ENCODE data around the gene AMFR.

The AMFR gene

GRCh38 chr16:56384074-56384721 lies 41.1 kb downstream of the AMFR start:
- no peak for TF ChIP-seq FOXP2 (optimal IDR thresholded peaks at IDR 0.05; ENCODE audit: borderline replicate concordance, extremely low read depth, extremely low read length, insufficient read depth)
- TF ChIP-seq POLR2AphosphoS5 (IDR thresholded peaks at IDR 0.05; ENCODE audit: low read depth, low read length): no peak
- TF ChIP-seq, protein P1, sequence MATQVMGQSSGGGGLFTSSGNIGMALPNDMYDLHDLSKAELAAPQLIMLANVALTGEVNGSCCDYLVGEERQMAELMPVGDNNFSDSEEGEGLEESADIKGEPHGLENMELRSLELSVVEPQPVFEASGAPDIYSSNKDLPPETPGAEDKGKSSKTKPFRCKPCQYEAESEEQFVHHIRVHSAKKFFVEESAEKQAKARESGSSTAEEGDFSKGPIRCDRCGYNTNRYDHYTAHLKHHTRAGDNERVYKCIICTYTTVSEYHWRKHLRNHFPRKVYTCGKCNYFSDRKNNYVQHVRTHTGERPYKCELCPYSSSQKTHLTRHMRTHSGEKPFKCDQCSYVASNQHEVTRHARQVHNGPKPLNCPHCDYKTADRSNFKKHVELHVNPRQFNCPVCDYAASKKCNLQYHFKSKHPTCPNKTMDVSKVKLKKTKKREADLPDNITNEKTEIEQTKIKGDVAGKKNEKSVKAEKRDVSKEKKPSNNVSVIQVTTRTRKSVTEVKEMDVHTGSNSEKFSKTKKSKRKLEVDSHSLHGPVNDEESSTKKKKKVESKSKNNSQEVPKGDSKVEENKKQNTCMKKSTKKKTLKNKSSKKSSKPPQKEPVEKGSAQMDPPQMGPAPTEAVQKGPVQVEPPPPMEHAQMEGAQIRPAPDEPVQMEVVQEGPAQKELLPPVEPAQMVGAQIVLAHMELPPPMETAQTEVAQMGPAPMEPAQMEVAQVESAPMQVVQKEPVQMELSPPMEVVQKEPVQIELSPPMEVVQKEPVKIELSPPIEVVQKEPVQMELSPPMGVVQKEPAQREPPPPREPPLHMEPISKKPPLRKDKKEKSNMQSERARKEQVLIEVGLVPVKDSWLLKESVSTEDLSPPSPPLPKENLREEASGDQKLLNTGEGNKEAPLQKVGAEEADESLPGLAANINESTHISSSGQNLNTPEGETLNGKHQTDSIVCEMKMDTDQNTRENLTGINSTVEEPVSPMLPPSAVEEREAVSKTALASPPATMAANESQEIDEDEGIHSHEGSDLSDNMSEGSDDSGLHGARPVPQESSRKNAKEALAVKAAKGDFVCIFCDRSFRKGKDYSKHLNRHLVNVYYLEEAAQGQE (IDR thresholded peaks at IDR 0.05; ENCODE audit: insufficient read depth in 1 of 2, low read depth in 2 of 2, low read length in 2 of 2): no peak
- TF ChIP-seq SIN3A (IDR thresholded peaks at IDR 0.05; ENCODE audit: borderline replicate concordance, insufficient read depth, low read length): no peak
- no peak for TF ChIP-seq TAF1 (IDR thresholded peaks at IDR 0.05; ENCODE audit: borderline replicate concordance, insufficient read depth, low read length)

DNA sequence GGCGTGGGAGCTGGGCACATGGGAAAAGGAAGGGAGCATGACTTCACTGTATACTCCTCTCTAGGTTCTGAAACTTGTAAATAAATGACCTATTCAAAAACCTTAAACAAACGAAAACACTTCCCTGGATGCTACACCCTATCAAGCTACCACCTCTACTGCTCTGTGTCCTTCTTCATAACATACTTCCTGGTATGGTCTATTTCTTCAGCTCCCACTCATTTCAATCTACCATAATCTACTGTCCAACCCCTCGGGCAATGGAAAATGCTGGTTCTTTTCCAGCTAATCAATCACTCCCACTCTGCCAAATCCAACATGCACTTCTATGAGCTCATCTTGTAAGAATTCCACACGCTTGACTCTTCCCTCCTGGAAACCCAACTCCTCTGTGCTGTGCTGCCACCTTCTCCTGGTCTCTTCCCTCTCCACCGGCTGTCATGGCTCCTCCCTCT lies 42.4 kb downstream of the AMFR start:
- TF ChIP-seq, protein P1 (IDR thresholded peaks at IDR 0.05; ENCODE audit: insufficient read depth in 1 of 2, low read depth in 2 of 2, low read length in 2 of 2): no peak
- TF ChIP-seq POLR2AphosphoS5 (IDR thresholded peaks at IDR 0.05; ENCODE audit: low read depth, low read length) (no peak), TAF1 (IDR thresholded peaks at IDR 0.05; ENCODE audit: borderline replicate concordance, insufficient read depth, low read length) (no peak), SIN3A (IDR thresholded peaks at IDR 0.05; ENCODE audit: borderline replicate concordance, insufficient read depth, low read length) (no peak), FOXP2 (optimal IDR thresholded peaks at IDR 0.05; ENCODE audit: borderline replicate concordance, extremely low read depth, extremely low read length, insufficient read depth) (no peak)

- TF ChIP-seq POLR2AphosphoS5 (IDR thresholded peaks at IDR 0.05; ENCODE audit: low read depth, low read length) (no peak), FOXP2 (optimal IDR thresholded peaks at IDR 0.05; ENCODE audit: borderline replicate concordance, extremely low read depth, extremely low read length, insufficient read depth) (no peak), TAF1 (IDR thresholded peaks at IDR 0.05; ENCODE audit: borderline replicate concordance, insufficient read depth, low read length) (no peak)
- TF ChIP-seq, protein P1 (IDR thresholded peaks at IDR 0.05; ENCODE audit: insufficient read depth in 1 of 2, low read depth in 2 of 2, low read length in 2 of 2): no peak
Measured at GRCh38 chr16:56382459-56382858, 42.9 kb downstream of the AMFR start.

GRCh38 chr16:56373003-56373402 lies 52.3 kb downstream of the AMFR start:
- TF ChIP-seq FOXP2 (optimal IDR thresholded peaks at IDR 0.05; ENCODE audit: borderline replicate concordance, extremely low read depth, extremely low read length, insufficient read depth) (no peak), TAF1 (IDR thresholded peaks at IDR 0.05; ENCODE audit: borderline replicate concordance, insufficient read depth, low read length) (no peak), SIN3A (IDR thresholded peaks at IDR 0.05; ENCODE audit: borderline replicate concordance, insufficient read depth, low read length) (no peak), POLR2AphosphoS5 (IDR thresholded peaks at IDR 0.05; ENCODE audit: low read depth, low read length) (no peak)
- TF ChIP-seq, protein P1 (IDR thresholded peaks at IDR 0.05; ENCODE audit: insufficient read depth in 1 of 2, low read depth in 2 of 2, low read length in 2 of 2): no peak
